RWPE2 (cell line): Measurements from ENCODE around the gene PIEZO1.

ENCODE experiments used
- ATAC-seq: fragments of 200-7000 bp; cut with Tn5 transposase; 3 replicates; pipeline ENCODE4 v1.9.1; 2021; ENCODE audit warnings: low read depth
- DNase-seq: peaks from one replicate; pipeline ENCODE4 v3.0.0-alpha.2; 2020; ENCODE audit warnings: low spot score
- H3K27ac ChIP-seq: fragments of 450-650 bp; 2 replicates; pipeline ENCODE4 v1.5.1; 2017; ENCODE audit warnings: mild to moderate bottlenecking; ENCODE audit not compliant: poor library complexity, severe bottlenecking
- H3K27me3 ChIP-seq: fragments of 250-450 bp; sonication (Bioruptor Pico); 2 replicates; pipeline ENCODE4 v1.5.1; 2021; ENCODE audit warnings: mild to moderate bottlenecking, moderate library complexity; ENCODE audit not compliant: insufficient read depth, poor library complexity, severe bottlenecking
- H3K36me3 ChIP-seq: fragments of 250-450 bp; sonication (Bioruptor Pico); 2 replicates; pipeline ENCODE4 v1.5.1; 2020; ENCODE audit warnings: low read depth, mild to moderate bottlenecking, moderate library complexity
- H3K4me1 ChIP-seq: fragments of 250-450 bp; sonication (Bioruptor Pico); 2 replicates; pipeline ENCODE4 v1.5.1; 2021; ENCODE audit warnings: mild to moderate bottlenecking, moderate library complexity; ENCODE audit not compliant: insufficient read depth, poor library complexity, severe bottlenecking
- H3K4me3 ChIP-seq: fragments of 250-450 bp; sonication (Bioruptor Pico); 2 replicates; pipeline ENCODE4 v1.5.1; 2021; ENCODE audit warnings: mild to moderate bottlenecking, moderate library complexity; ENCODE audit not compliant: severe bottlenecking
- H3K9me3 ChIP-seq: fragments of 250-450 bp; sonication (Bioruptor Pico); 2 replicates; pipeline ENCODE4 v1.5.1; 2021; ENCODE audit warnings: mild to moderate bottlenecking, moderate library complexity; ENCODE audit not compliant: severe bottlenecking
- TF ChIP-seq, protein P1 (sequence below): fragments of 450-650 bp; IDR thresholded peaks from one replicate; pipeline ENCODE4 v1.5.1; 2017; ENCODE audit warnings: mild to moderate bottlenecking, moderate library complexity; ENCODE audit not compliant: poor library complexity, severe bottlenecking

Gene PIEZO1

GRCh38 chr16:88752386-88753002 is 32.5 kb downstream of the PIEZO1 start:
- Histone ChIP-seq H3K36me3 (peaks cover 19% of the 10 kb centered on the region), H3K27me3 (no peaks in the 10 kb centered on the region), H3K4me3 (no peak overlapping the region), H3K9me3 (no peaks in the 10 kb centered on the region), H3K27ac (no peak overlapping the region), H3K4me1 (peaks cover 9% of the 10 kb centered on the region)
- DNase-seq (no peak), ATAC-seq (no peak)
- TF ChIP-seq, protein P1, sequence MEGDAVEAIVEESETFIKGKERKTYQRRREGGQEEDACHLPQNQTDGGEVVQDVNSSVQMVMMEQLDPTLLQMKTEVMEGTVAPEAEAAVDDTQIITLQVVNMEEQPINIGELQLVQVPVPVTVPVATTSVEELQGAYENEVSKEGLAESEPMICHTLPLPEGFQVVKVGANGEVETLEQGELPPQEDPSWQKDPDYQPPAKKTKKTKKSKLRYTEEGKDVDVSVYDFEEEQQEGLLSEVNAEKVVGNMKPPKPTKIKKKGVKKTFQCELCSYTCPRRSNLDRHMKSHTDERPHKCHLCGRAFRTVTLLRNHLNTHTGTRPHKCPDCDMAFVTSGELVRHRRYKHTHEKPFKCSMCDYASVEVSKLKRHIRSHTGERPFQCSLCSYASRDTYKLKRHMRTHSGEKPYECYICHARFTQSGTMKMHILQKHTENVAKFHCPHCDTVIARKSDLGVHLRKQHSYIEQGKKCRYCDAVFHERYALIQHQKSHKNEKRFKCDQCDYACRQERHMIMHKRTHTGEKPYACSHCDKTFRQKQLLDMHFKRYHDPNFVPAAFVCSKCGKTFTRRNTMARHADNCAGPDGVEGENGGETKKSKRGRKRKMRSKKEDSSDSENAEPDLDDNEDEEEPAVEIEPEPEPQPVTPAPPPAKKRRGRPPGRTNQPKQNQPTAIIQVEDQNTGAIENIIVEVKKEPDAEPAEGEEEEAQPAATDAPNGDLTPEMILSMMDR, result no peak

GRCh38 chr16:88750854-88751253 is 34.2 kb downstream of the PIEZO1 start:
- Histone ChIP-seq H3K9me3 (no peaks in the 10 kb centered on the region), H3K36me3 (peaks cover 19% of the 10 kb centered on the region), H3K27me3 (no peaks in the 10 kb centered on the region), H3K4me3 (no peak overlapping the region), H3K4me1 (peaks cover 9% of the 10 kb centered on the region), H3K27ac (no peak overlapping the region)
- ATAC-seq, result no peak
- TF ChIP-seq, protein P1, result no peak
- DNase-seq, result no peak

DNA sequence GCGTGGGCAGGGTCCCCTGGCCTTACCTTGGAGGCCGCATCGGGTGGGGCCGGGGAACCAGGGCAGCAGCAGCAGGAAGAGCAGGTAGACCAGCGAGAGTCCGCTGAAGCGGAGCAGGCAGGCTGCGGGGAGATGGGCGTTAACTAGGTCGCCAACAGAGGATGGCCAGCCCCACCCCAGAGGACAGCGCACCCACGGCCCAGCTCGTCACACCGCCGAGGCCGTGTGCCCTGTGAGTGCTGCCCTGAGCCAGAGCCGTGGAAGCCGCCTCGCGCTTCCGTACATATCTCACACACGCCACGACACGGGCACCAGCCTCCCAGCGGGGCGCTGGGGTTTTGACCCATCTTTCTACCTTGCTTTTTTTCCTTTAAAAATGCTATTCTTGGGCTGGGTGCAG is 35.7 kb downstream of the PIEZO1 start:
- Histone ChIP-seq H3K27ac (no peak overlapping the region), H3K4me3 (no peak overlapping the region), H3K9me3 (no peaks in the 10 kb centered on the region), H3K4me1 (no peaks in the 10 kb centered on the region), H3K27me3 (no peaks in the 10 kb centered on the region), H3K36me3 (peaks cover 17% of the 10 kb centered on the region)
- TF ChIP-seq, protein P1, result no peak
- ATAC-seq (no peak), DNase-seq (no peak)

GRCh38 chr16:88748364-88748763 is 36.7 kb downstream of the PIEZO1 start:
- DNase-seq (no peak), ATAC-seq (no peak)
- H3K9me3 ChIP-seq, result no peaks in the 10 kb centered on the region
- H3K36me3 ChIP-seq, result peaks cover 8% of the 10 kb centered on the region
- H3K27ac ChIP-seq, result no peak overlapping the region
- TF ChIP-seq, protein P1, result no peak
- H3K27me3 ChIP-seq, result no peaks in the 10 kb centered on the region
- no peaks in the 10 kb centered on the region for H3K4me1 ChIP-seq
- no peak overlapping the region for H3K4me3 ChIP-seq

- no peak overlapping the region for H3K4me3 ChIP-seq
- no peaks in the 10 kb centered on the region for H3K4me1 ChIP-seq
- ATAC-seq (peak; percentile 57), DNase-seq (no peak)
- TF ChIP-seq, protein P1, result peak; percentile 42
- no peaks in the 10 kb centered on the region for H3K9me3 ChIP-seq
- H3K27ac ChIP-seq, result no peak overlapping the region
- no peaks in the 10 kb centered on the region for H3K27me3 ChIP-seq
- peaks cover 8% of the 10 kb centered on the region for H3K36me3 ChIP-seq
Observed at GRCh38 chr16:88747588-88748301, 37.3 kb downstream of the PIEZO1 start.
